PFSK-1 (cell line): ENCODE results near the gene FADS2.

Experiments used
- FOXP2 ChIP-seq: optimal IDR thresholded peaks from 2 replicates; pipeline ENCODE3; 2011; ENCODE audit warnings: borderline replicate concordance, control low read depth, inconsistent platforms; ENCODE audit not compliant: insufficient read depth; ENCODE audit errors: extremely low read length, extremely low read depth
- POLR2AphosphoS5 ChIP-seq: IDR thresholded peaks from 2 replicates; pipeline ENCODE4 v1.6.1; 2012; ENCODE audit warnings: low read depth, mild to moderate bottlenecking, control low read depth, low read length, moderate library complexity
- SIN3A ChIP-seq: IDR thresholded peaks from 2 replicates; pipeline ENCODE4 v1.6.1; 2012; ENCODE audit warnings: mild to moderate bottlenecking, low read length, moderate library complexity, borderline replicate concordance; ENCODE audit not compliant: insufficient read depth
- TAF1 ChIP-seq: IDR thresholded peaks from 2 replicates; pipeline ENCODE4 v1.6.1; 2012; ENCODE audit warnings: low read length, control low read depth, borderline replicate concordance; ENCODE audit not compliant: insufficient read depth
- TF ChIP-seq, protein P1 (sequence below), 2 experiments: IDR thresholded peaks; 2 replicates each; pipeline versions ENCODE4 v1.6.1 to v1.8.0; 2011 to 2012; ENCODE audit warnings: low read depth in 2 of 2, low read length in 2 of 2, control low read depth in 1 of 2, inconsistent platforms in 1 of 2, mild to moderate bottlenecking in 1 of 2, moderate library complexity in 1 of 2; ENCODE audit not compliant: insufficient read depth in 1 of 2

DNA sequence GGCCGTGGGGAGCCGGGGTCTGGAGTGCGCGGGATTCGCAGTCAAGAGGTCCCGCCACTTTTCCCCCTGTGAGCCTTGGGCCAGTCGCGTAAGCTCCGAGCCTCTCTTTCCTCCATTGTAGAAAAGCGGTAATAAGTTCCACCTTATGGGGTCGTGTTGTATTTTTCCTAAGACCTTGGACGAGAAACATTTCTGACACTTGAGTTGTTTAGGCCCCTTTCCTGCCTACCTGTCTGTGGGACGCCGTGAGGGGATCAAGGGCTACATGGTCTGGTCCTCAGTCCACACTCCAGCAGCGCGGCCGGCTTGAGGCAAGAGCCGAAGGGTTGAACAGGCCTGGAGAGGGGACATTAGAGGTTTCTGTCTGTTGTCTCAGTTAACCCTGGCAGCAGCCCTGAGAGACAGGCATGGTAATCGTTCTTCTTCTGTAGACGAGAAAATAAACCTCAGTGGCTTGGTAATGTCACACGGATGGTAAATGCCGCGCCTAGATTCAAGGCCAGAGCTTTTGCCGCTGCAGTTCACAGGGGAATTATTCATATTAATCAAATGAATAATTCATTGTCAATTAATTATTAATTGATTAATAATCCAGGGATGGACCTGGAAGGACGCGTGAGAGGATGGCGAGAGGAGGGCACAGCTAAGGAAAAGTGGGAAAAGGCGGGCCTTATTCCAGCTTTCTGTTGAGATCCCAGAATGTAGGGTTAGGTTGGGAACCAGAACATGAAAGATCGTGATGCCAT lies 34.8 kb upstream of the FADS2 start:
- TF ChIP-seq POLR2AphosphoS5 (no peak), TAF1 (no peak), SIN3A (no peak), FOXP2 (no peak)
- TF ChIP-seq, protein P1, sequence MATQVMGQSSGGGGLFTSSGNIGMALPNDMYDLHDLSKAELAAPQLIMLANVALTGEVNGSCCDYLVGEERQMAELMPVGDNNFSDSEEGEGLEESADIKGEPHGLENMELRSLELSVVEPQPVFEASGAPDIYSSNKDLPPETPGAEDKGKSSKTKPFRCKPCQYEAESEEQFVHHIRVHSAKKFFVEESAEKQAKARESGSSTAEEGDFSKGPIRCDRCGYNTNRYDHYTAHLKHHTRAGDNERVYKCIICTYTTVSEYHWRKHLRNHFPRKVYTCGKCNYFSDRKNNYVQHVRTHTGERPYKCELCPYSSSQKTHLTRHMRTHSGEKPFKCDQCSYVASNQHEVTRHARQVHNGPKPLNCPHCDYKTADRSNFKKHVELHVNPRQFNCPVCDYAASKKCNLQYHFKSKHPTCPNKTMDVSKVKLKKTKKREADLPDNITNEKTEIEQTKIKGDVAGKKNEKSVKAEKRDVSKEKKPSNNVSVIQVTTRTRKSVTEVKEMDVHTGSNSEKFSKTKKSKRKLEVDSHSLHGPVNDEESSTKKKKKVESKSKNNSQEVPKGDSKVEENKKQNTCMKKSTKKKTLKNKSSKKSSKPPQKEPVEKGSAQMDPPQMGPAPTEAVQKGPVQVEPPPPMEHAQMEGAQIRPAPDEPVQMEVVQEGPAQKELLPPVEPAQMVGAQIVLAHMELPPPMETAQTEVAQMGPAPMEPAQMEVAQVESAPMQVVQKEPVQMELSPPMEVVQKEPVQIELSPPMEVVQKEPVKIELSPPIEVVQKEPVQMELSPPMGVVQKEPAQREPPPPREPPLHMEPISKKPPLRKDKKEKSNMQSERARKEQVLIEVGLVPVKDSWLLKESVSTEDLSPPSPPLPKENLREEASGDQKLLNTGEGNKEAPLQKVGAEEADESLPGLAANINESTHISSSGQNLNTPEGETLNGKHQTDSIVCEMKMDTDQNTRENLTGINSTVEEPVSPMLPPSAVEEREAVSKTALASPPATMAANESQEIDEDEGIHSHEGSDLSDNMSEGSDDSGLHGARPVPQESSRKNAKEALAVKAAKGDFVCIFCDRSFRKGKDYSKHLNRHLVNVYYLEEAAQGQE (IDR thresholded peaks at IDR 0.05; ENCODE audit: insufficient read depth in 1 of 2, low read depth in 2 of 2, low read length in 2 of 2): no peak
